Stimulated activated CD8-positive, alpha-beta memory T cell treated with anti-CD3 and anti-CD28 coated beads, Interleukin-7, amount 100 ng/mL, for 4 hours (primary cell): ENCODE data around the gene MAD2L1.
"Not testable (repeated sequence)": the region's sequence is repeated elsewhere in the genome, so short reads cannot be mapped to it uniquely, and the experiment has no call there.

ENCODE experiments used
- DNase-seq, 2 donors: peaks; one replicate each; pipeline ENCODE4 v3.0.0-alpha.2; 2020; ENCODE audit warnings: low read depth in 2 of 2

MAD2L1 gene

DNA sequence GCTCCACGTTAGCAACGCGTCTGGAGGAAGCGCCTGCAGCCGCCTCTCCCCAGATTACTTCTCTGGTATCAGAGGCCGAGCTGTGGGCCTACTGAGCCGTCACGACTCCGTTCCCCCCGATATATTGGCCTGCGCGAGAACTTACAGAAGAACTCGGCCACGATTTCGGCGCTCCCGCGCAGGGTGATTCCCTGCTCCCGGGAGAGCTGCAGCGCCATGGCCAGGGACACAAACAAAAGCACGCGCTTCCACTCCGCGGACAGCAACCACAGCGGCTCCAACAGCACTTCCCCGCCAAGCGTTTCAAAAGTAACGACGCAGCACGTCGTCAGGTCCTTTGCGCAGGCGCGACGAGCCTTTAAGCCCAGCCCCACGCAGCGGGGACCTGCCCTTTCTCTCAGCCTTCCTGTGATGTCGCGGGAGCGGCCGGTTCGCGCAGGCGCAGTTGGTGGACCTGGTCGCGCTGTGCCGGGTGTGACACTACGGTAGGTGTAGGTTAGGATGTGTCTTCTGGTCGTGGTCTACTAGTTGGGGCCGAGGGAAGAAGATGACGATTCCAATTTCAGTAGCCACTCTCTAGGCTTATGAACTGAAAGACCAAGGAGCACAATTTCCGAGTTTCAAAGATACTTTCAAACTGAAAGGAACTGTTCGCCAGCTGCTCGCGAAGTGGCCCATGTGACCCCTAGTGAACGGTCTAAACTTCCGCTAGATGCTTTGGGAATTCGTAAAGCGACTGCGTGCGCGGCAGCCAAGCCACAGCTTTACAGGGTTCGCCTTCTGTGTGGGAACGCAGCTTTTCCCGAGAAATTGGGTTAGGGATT, at the start of gene MAD2L1:
Gene MAD2L1 (minus strand): TSS at position 332 of the 824 bp plus-strand sequence. CDS start 114 bp downstream, at position 218.
- DNase-seq = peak; percentile 99

DNA sequence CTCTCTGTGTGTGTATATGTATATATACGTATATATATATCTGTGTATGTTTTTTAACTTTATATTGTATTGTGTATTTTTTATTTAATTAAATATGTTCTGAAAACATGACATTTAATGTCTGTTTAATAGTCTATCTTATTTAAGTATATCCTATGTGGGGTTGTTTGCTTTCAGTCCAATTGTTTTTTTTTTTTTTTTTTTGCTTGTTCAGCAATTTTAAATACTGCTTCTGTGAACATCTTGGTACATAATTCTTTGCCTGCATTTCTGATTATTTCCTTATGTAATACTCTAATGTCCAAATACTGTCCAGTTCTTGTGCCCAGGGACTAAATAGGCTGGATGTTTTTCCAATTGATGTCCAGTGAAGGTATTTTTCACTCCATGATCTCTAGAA, 45.1 kb upstream of the MAD2L1 start:
- DNase-seq = no peak

GRCh38 chr4:120109406-120109805, 42.8 kb upstream of the MAD2L1 start:
- no peak for DNase-seq

GRCh38 chr4:120105472-120105871, 38.8 kb upstream of the MAD2L1 start:
- DNase-seq = no peak

- DNase-seq = no peak
These were observed 30.1 kb upstream of the MAD2L1 start for GRCh38 chr4:120096508-120097297.

DNA sequence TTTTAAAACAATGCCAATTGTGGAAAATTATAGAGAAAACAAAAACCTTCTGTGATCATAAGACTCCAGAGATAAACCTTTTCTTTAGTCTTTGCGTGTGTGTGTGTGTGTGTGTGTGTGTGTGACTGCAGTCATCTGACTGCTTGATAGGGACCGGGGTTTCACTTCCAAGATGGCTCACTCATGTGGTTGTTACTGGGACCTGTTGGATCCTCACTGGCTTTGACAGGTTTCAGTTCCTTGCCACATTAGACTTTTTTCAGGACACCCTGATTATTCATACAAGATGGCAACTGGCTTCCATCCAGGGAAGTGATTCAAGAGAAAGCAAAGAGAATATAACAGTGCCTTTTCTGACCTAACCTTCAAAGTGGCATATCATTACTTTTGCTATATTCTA, 21.9 kb upstream of the MAD2L1 start:
- no peak for DNase-seq

GRCh38 chr4:120088066-120088465, 21.4 kb upstream of the MAD2L1 start:
- DNase-seq = not testable (repeated sequence)

DNA sequence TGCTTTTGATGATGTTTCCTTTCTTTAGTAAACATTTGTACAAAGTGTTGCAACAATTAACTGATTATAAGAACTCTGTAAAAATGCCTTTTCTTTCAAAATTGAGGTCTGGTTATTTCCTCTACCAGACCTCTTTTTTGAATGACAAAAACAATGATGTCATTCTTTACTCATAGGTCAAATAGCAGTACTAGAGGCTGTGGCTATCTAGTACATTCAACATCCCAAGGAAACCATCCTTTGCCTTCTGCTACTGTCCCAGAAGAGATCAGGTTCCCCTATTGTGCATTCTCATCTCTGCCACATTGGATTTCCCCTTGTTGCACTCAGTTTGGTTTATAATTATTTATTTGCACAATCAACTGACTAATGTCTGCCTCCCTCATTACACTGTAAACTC, 19.1 kb upstream of the MAD2L1 start:
- no peak for DNase-seq

DNA sequence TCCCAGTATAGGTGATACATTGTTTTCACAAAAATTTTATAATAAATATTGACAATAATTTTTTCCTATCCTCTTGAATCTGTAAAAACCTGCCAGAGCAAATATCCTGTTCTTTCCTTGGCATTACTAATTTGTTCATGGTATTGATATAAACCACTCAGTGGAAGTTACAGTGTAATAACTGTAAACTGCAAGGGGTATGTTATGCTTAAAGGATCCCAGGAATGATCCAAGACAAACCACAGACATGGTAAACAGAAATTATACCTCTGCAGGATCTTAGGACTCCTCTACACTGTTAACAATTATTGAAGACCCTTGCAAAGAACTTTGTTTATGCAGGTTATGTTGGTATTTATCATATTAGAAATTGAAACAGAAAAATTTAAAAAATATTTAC, 17.7 kb upstream of the MAD2L1 start:
- no peak for DNase-seq

DNA sequence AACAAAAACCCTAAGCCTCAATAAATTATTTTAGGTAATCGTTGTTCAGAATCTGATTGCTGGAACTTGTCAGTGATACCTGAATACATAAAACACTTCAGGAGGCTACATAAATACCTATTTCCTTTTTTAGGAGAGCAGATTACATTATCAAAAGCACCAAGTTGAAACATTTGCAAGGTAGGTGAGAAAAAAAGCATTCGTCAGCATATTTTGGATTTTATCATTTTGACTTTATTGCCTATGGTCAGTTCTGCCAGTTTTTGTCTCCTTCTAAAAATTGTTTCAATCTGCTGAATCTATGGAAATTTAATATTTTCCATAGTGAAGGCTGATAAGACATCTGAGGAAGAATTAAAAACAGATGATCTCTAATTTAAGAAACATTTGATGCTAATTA, 16.5 kb upstream of the MAD2L1 start:
- DNase-seq = no peak

DNA sequence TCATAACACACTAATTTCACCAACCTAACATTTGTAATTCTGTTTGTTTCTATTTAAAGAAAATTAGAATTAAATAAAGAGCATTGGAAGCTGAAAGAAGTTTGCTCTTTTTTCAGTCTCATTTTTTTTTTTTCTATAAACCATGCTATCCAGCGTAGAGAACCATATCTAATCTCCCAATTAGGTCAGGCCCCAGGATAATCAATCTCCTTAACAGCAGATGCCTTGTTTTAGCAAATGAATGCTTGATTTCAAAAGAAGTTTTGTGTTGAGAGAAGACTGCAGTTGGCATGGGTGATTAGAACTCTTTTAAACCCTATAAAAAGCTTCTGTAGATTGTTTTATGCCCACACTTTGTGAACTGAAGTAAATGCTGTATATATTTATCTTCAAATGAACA, 15.6 kb upstream of the MAD2L1 start:
- DNase-seq = no peak

DNA sequence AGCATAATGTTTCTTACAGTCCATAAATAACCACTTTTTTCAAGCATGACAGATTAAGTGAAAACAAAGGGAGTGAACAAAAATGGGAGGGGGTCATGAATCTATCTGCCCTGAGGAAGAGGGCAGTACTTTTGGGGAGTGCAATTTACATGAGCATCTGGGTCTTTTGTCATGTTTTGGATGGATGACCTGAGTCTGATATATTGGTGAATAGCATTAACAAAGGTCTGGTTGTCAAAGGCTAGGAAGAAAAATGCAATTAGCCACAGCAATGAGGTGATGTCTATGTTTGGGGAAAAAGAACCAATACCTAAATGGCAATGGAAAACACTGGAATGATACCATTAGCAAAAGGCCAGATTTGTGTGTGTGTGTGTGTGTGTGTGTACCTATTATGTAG, 15.1 kb upstream of the MAD2L1 start:
- no peak for DNase-seq

DNA sequence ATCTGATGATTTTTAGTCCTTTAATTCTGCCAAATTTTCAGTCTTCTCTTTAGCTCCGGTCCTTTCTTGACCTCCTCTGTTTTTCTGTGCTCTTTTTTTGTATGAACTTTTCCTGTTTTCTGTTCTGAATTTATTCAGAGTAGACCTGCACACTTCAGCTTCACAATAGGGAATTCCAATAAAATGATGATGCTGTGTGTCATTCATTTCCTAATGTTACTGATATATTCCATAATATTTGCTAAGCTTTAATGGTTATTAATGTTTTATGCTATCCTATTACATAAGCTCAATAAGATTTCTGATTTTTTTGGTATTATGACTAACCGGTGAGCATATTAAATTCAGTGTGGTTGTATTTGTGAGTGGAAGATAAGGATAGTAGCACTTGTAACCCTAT, 13.9 kb upstream of the MAD2L1 start:
- no peak for DNase-seq

- DNase-seq = no peak
These were observed 13.3 kb upstream of the MAD2L1 start for GRCh38 chr4:120079839-120080520.

DNA sequence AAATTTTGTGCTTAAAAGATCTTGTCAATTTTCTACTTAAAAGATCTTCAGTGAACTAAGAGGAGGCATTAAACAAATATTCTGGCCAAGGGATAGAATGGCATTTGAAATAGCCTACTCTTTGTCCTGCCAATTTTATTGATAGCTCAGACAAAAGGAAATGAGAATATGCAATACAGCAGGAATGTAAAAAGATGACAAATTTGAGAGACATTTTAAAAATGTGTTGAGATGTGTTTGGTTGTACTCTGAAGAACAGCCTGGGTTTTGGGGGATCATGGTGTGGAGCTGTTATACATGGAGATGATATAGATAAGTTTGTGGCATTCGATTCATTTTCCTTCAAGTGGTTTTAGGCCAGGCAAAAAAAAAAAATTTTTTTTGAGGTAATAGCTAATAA, 11.6 kb upstream of the MAD2L1 start:
- DNase-seq = no peak

DNA sequence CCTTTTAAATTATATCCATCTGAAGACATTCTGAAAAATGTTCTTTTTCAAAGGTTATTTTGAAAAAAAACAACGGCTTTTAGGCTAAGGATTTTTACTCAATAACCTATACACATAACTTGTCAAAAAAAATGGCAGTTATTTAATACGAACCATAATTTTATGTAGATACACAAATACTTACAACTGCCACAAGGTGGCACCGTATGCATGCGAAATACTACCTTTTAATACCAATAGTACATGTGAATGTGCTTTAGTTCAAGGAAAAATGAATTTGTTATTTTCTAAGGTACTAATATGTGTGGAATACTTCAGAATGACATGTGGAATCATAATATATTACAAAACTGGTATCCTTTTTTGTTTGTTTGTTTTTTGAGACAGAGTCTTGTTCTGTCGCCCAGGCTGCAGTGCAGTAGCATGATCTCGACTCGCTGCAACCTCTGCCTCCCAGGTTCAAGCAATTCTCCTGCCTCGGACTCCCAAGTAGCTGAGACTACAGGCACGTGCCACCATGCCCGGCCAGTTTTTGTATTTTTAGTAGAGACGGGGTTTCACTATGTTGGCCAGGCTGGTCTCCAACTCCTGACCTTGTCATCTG, 4.6 kb upstream of the MAD2L1 start:
- DNase-seq = peak; percentile 6 to 17

DNA sequence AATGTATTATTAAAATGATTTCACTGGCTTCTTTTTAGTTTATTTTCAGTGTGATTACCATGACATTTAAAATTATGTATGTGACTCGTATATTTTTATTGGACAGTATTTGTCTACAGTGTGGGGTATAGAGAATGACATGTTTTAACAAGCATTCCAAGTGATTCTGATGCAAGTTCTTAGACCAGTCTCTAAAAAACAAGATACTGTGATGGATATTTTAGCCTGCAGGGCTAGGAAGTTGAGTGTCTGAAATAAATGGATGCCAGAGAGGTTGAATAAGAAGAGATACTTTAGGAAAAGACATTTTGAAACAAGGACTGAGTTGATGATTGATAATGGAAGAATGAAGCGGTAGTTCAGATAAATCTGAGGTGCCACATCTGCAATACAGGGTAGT, 3.5 kb upstream of the MAD2L1 start:
- no peak for DNase-seq

GRCh38 chr4:120065974-120066516, 603 bp downstream of the MAD2L1 start:
- peak in 1 of 2 donors; percentile 3 for DNase-seq

GRCh38 chr4:120064887-120065286, 1.8 kb downstream of the MAD2L1 start:
- no peak for DNase-seq

DNA sequence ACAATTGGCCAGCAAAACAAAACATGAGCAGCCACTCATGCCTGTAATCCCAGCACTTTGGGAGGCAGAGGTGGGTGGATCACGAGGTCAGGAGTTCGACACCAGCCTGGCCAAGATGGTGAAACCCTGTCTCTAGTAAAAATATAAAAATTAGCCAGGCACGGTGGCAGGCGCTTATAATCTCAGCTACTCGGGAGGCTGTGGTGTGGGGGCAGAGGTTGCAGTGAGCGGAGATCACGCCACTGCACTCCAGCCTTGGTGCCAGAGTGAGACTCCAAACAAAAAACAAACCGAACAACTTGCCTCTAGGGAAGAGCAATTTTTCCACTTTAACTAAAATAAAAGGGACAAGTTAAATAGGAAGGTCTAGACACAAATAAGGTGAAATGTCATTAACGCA, 2.9 kb downstream of the MAD2L1 start:
- not testable (repeated sequence) for DNase-seq

DNA sequence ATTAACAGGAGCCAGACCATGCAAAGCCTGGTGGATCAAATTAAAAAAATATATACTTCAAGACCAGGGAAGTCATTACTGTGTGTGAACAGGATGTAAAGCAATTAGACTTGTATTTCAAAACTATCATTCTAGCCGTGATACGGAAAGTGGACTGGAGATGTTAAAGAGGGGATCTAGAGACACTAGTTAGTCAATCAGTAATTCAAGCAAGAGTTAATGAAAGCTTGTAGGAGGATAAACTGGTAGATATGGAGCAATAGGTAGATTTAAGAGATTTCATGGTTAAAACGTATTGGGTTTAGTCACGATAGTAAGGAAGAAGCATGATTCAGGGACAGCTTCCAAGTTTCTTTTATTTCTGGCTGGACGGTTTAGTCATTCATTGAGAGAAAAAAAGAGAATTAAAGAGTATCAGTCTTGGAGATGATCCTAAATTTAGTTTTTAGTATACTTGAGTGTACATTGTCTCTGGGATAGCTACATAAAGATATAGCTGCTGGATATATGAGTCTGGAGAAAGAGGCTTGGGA, 3.9 kb downstream of the MAD2L1 start:
- no peak for DNase-seq
